GM12892 (cell line): ENCODE measurements around the gene FCN1.

Experiments
- DNase-seq: peaks from one replicate; pipeline ENCODE4 v3.0.0; 2011; ENCODE audit not compliant: insufficient read length
- FAIRE-seq: peaks from 2 replicates; lab custom pipeline; 2011; peaks lifted over from hg19 to GRCh38; lab: Jason Lieb, UNC
- POLR2A ChIP-seq: IDR thresholded peaks from 2 replicates; pipeline ENCODE4 v1.6.1; 2011; ENCODE audit warnings: low read depth, low read length, control low read depth
- POLR2AphosphoS5 ChIP-seq: IDR thresholded peaks from 2 replicates; pipeline ENCODE4 v1.6.1; 2011; ENCODE audit warnings: low read depth, low read length, control low read depth
- TAF1 ChIP-seq: IDR thresholded peaks from 2 replicates; pipeline ENCODE4 v1.6.1; 2011; ENCODE audit warnings: low read depth, mild to moderate bottlenecking, control low read depth, low read length, borderline replicate concordance

FCN1 gene

DNA sequence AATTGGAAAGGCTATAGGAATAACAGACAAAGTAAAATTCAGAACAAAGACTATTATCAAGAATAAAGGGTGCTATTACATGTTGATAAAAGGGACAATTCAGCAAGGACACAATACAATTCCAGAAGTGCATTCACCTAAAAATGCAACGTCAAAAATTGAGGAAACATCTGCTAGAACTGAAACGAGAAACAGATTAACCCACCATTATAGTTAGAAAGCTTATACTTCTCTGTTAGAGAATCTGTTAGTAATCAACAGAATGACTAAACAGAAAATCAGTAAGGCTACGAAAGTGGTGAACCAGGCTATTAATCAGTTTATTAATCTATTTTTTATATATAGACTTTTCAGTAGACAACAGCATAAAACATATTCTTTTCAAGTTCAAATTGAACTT, 14.8 kb downstream of the FCN1 start:
- FAIRE-seq (no peak), DNase-seq (no peak)
- no peak for TF ChIP-seq POLR2AphosphoS5
- no peak for TF ChIP-seq POLR2A
- TF ChIP-seq TAF1: no peak

DNA sequence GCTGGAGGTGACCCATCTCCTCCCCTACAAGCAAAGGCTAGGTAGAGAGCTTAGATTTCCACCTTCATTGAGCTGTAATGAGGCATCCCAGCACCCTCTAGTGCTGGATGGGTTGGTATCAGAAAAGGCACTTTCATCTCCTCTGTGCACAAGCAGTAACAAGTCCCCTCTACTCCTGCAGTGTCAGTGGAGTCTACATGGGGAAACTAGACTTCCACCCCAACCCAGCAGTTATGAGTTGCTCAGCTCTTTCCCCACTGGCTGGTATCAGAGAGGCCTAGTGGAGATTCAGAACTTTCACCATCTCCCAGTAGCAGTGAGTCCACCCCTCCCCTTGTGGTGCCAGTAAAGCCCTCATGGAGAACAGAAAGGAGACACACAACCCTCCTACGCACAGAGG, 17.9 kb downstream of the FCN1 start:
- FAIRE-seq: no peak
- TF ChIP-seq POLR2AphosphoS5 (no peak), POLR2A (no peak), TAF1 (no peak)
- no peak for DNase-seq

DNA sequence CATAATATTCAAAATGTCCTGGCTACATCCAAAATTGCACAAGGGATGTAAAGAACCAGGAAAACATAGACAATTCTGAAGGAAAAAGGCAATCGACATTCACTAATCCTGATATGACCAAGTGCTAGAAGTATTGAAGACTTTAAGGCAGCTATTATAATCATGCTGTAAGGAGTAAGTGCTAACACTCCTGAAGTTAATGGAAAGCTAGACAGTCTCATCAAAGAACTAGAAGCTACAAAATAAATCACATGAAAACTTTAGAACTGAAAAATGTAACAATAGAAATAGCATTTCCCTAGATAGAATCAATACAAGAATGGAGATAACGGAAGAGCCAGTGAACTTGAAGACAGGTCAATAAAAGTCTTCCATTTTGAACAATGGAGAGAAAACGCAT, 18.5 kb downstream of the FCN1 start:
- FAIRE-seq: no peak

DNA sequence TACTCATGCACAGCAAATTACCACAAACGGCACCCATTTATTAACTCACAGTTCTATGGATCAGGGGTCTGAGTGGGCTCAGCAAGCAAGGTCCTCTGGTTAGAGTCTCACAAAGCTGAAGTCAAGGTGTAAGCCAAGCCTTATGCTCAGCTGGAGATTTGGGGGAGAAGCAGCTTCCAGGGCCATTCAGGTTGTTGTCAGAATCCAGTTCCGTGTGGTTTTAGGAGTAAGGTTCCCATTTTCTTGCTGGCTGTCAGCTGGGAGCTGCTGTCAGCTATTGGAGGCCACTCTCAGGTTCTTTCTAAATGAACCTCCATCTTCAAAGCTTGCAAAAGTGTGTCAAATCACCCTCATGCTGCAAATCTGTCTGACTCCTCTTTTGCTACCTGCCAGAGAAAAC, 19.4 kb downstream of the FCN1 start:
- DNase-seq (no peak), FAIRE-seq (no peak)
- TF ChIP-seq POLR2A: no peak
- no peak for TF ChIP-seq TAF1
- TF ChIP-seq POLR2AphosphoS5: no peak

More for the DNA sequence above, 18.5 kb downstream of the FCN1 start:
- TF ChIP-seq POLR2AphosphoS5 (no peak), TAF1 (no peak), POLR2A (no peak)
- DNase-seq: no peak

DNA sequence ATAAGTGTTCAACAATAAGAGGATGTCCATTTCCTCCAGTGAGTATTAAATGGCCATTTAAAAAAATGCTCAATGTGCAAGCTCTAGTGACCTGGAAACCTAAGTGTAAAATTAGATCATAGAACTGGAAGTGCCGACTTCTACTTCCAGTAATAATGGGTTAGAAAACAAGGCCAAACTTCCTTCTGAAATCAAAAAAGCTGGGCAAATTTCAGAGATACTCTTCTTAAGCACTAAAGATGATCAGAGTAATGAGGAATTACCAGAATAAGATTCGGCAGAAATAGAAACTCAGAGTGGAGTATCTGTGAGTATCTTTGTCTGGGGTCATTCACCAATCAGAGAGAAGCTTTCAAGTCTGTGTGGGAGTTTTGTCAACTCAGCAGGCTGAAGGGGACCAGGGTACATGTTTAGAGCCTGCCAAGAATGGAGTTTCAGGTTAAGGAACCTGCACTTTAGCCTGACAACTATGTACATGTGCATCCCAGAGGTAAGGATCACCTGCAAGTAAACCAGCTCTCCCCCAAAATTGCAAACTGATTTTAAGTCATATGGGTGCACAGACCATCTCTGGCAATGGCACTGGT, 20.0 kb downstream of the FCN1 start:
- FAIRE-seq: no peak
- DNase-seq: no peak
- no peak for TF ChIP-seq TAF1
- no peak for TF ChIP-seq POLR2AphosphoS5
- TF ChIP-seq POLR2A: no peak

DNA sequence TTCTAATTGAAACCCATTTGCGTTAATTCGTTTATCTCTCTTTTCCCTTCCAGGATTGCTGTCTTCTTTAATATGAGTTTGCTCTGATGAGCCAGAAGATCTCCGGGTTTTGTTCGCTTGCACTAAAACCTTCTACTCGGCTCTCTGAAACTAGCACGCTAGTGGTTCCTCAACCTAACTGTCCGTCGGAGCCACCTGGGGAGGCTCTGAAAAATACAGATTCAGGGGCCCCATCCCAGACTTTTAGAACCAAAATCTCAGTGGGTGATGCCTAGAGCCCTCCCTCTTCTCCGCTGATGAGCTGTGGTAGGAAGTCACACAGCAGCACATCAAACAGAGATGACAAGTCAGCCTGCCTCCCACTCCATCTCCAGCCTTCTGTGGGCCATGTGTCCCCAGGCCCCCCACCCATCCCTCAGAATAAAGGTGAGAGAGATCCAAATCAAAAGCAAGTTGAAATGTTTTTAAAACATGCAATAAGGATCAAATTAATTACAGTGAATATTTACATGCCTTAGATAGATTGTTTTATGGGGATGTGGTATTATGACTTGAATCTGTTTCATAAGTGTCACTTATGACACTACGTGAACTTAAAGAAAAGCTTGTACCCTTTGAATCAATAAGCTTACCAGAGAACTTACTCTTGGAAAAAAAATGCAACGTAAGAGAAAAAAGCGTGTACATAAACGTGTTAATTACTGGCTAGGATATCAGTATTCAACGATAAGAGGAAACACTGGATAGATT, 20.7 kb downstream of the FCN1 start:
- DNase-seq: no peak
- no peak for TF ChIP-seq POLR2AphosphoS5
- TF ChIP-seq POLR2A: no peak
- no peak for TF ChIP-seq TAF1
- no peak for FAIRE-seq

DNA sequence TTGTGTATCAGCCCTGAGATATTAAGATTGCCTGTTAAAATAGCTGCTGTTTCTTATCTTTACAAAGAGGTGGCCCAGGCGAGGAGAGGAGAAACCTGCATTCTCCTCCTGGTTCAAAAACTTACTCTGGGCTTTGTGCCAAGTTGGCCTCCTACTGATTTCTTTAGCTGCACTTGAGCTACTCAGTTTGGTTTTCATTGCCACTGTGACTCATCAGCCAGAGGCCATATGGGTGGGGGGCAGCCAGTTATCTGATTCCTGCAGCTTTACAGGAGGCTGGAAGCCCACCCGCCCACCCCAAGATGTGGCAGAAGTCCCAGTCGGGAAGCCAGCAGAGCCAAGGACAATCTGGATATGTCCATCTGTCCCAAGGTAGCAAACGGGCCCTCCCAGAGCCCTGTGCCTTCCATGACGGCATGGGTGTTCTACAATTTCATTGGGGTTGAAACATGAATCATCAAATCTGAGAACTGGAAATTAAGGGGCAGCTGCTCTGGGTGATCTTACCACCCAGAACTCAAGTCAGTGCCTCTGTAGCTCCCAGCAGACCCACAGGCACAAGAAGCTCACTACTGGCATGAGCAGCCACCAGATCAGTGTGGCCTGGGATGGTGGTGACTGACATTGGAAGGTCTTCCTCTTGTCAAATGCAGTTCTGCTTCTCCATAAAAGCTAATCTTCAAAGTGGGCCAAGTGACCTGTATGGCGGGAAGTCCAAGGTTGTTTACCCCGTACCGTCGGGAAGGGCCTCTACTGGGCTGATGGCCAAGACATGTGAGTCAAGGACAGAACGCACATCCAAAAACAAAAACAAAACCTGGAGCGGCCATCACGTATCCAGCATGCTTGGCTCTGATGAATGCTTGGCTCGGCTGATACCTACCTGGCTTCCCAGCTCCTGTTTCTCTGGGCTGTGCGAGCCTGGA, 21.5 kb downstream of the FCN1 start:
- TF ChIP-seq TAF1: no peak
- TF ChIP-seq POLR2A: no peak
- TF ChIP-seq POLR2AphosphoS5: no peak
- DNase-seq (no peak), FAIRE-seq (no peak)

DNA sequence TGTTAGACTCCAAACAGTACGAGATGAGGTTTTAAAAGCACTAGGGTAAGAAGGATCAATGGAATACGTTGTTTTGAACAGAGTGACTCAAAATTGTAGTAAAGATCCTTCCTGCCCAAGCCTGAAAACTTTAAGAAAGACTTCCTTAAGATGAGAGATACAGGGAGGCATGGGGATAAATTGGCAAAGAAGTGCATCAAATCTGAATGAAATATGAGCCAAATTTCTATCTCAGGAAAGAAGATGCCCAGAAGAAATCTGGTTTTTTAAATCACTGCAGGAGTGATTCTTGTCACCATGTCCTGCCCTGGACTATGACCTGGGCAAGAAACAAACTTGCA, 22.2 kb downstream of the FCN1 start:
- FAIRE-seq: no peak
- TF ChIP-seq TAF1 (no peak), POLR2AphosphoS5 (no peak), POLR2A (no peak)
- no peak for DNase-seq

DNA sequence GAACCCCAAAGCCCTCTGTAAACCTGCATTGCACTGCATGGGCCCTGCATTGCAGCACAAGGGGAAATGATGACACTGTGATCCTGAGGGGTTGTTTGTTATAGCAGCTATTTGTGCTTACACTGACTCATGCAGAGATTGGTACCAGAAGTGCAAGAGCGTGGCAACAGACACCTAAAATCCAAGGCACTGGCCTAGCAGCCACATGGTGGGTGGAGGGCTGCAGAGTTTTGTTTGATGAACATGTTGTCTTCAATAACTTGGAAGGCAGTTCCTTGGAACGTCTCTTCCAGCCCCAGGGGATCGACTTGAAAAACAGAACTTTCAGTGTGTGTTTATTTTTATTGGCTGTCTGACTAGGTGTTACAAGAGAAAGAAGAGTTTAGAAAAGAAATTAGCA, 22.6 kb downstream of the FCN1 start:
- no peak for FAIRE-seq
- TF ChIP-seq POLR2A (no peak), POLR2AphosphoS5 (no peak), TAF1 (no peak)

DNA sequence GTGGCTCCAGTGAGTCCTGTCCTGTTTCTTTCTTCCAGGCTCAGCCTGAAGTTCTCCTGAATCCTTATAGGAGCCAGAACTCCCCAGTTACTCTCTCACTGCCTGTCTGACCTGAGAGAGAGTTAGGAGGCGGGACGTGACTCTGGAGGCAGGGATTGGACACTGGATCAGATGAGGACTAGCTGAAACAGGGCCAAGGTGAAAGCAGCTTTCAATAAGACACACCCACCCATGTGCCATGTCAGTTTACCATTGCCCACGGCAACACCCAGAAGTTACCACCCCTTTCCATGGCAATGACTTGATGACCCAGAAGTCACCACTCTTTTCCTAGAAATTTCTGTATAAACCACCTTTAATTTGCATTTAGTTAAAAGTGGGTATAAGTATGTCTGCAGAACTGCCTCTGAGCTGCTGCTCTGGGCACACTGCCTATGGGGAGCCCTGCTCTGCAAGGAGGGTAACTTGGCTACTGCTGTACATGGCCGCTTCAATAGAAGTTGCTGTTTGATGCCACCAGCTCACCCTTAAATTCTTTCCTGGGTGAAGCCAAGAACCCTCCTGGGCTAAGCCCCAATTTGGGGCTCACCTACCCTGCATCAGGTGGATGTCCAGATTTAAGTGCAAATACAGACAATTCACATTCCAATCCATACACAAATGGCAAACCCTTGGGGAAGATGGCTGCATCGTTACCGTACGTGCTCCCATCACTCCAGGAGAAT, 23.4 kb downstream of the FCN1 start:
- no peak for FAIRE-seq
- TF ChIP-seq POLR2A (no peak), TAF1 (no peak)
- DNase-seq: no peak

More for the DNA sequence above, 22.6 kb downstream of the FCN1 start:
- DNase-seq: no peak

DNA sequence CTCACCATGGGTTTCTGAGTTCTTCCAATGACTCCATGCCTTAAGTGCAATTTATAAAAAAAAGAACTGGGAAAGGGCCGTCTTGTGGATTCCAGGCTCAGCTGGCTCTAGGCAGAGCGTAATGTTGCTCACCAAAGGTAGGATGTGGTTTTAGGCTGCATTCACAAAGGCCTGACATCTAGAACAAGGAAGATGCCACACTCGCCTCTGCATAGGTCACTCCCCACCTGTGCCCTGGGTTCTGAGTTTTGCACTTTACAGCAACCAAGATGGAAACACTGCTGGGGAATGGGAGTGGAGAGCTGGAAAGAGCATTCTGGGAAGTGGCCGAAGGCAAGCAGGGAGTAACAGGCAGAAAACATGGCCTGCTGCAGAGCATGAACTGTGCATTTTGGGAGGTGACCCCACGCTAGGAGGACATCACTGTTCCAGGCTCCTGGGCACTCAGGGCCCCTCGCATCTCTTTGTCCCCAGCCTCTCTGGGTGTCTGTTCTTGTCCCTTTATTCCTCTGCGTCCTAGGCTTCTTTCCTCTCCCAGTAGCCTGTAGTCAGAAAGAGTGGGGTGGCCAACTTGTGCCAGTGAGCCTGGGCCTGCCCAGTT, 24.8 kb downstream of the FCN1 start:
- DNase-seq (no peak), FAIRE-seq (no peak)
- TF ChIP-seq TAF1: no peak
- no peak for TF ChIP-seq POLR2A
- no peak for TF ChIP-seq POLR2AphosphoS5

DNA sequence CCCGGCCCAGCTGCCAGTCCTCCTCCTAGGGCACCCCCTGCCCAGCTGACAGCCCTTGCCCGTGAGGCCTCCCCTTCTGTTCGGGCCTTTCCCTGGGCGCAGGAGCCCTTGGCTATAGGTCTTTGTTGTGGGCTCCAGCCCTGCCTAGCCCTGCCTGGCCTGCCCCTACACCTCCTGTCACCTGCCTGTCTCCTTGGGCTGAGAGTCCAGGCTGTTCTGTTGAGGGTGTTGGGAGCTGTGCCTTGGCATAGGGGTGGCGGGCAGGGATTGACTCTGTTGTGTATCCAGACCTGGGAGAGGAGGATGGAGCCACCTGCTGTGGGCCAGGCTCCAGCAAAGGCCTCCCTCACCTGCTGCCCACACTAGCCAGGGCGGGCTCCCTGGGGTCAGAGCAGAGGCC, 25.5 kb downstream of the FCN1 start:
- DNase-seq: no peak
- FAIRE-seq: no peak
- no peak for TF ChIP-seq POLR2A
- no peak for TF ChIP-seq POLR2AphosphoS5
- TF ChIP-seq TAF1: no peak
